HUDEP-2 (cell line): ENCODE data around the gene FOXO1.

Experiments used
- DNase-seq, 76 experiments: peaks; one replicate each; lab custom pipeline; 2025; ENCODE audit not compliant: unreplicated experiment in 76 of 76; lab: John Stamatoyannopoulos, UW

The FOXO1 gene

GRCh38 chr13:40517486-40518480 is 148.7 kb downstream of the FOXO1 start:
- no peak for DNase-seq

GRCh38 chr13:40515702-40516101 is 150.7 kb downstream of the FOXO1 start:
- no peak for DNase-seq

DNA sequence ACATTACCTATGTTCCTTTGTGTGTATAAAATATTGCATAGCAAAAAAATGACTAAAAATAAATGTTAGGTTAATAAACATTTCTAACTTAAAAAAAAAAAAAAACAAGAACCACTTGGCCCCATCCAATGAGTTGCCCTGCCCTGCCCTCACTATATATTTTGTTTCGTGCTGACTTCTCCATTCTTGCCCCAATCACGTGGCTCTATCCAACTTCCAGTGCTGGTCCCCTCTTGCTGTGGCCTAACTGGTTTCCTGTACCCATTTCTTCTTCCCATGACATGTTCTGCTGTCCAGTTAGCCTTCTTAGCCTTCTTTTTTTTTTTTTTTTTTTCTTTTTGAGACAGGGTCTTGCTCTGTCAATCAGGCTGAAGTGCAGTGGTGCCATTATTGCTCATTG is 151.6 kb downstream of the FOXO1 start:
- DNase-seq, result no peak

DNA sequence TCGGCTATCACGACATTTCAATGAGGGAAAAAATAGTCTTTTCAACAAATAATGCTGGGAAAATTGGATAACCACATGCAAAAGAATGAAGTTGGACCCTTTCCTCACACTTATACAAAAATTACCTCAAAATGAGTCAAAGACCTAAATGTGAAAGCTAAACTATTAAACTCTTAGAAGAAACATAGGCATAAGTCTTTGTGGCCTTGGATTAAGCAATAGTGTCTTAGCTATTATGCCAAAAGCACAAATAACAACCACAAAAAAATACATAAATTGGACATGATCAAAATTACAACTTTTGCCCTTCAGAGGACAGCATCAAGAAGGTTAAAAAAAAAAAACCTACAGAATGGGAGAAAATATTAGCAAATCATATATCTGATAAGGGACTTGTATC is 156.6 kb downstream of the FOXO1 start:
- DNase-seq, result no peak

DNA sequence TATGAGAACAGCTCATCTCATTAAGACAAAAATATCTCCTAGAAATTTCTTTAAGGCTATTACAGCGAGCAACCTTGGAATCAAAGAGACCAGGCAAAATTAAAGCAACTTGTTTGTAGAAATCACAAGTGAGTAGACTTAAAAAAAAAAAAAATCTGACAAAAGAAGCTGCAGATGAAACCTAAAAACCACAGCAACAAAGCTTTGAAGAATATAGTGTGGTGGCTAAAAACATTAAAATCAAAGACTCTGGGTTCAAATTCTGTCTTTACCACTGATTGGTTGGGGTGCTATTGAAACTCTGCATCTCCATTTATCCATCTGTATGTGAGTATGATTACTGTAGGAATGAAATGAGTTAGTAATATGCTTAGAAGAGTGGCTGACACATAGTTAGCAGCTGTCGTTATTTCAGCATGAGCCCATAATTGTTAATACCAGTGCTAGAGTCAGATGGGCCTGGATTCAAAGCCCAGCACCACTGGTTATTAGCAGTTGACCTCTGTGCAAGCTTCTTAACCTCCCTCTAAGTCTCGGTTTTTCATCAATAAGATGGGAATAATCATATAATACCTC is 157.6 kb downstream of the FOXO1 start:
- DNase-seq, result no peak

DNA sequence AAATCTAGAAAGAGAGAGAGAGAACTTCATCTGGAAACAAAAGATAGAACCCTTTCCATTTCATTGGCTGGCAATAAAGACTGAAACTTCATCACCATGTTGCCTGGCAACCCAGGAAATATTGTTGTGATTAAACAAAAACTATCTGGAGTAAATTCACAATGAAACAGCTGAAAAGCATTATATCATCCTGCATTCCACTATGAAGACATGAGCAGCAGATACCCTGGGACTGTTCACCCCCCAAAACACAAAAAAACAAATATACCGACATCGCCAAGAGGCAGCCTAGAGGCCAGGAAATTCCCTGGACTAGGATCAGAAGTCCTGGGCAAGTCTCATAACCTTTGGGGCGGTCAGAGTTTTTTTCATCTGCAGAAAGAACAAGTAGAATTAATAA is 158.3 kb downstream of the FOXO1 start:
- DNase-seq, result no peak

- DNase-seq, result no peak
Measured at GRCh38 chr13:40506592-40507446, 159.6 kb downstream of the FOXO1 start.
